ENCODE results near the gene ZNF273.
"Not testable (repeated sequence)": the region's sequence is repeated elsewhere in the genome, so short reads cannot be mapped to it uniquely, and the experiment has no call there.

GRCh38 chr7:64944667-64945502 lies 41.8 kb downstream of the ZNF273 start:
- not testable (repeated sequence) for TF ChIP-seq POLR2A, CTCF, EP300 (IDR thresholded peaks at IDR 0.05)

Measured in suprapubic skin (tissue), 3 donors.